Kidney (tissue), 14 donors: ENCODE data around the gene RNF150. TPM values are rescaled to one million over a fixed set of nuclear protein-coding genes. Genes with fewer than 3 reads are reported as not detected.

Experiments used
- DNase-seq, 5 donors: peaks; one replicate each; pipeline ENCODE4 v3.0.0-alpha.2; 2013 to 2020
- FAIRE-seq: peaks from 2 replicates; lab custom pipeline; 2012; peaks lifted over from hg19 to GRCh38; lab: Jason Lieb, UNC
- H3K27ac ChIP-seq, 2 donors: one replicate each; pipeline ENCODE4 v1.7.0; 2013; ENCODE audit warnings: low read depth in 2 of 2, low read length in 2 of 2, inconsistent platforms in 1 of 2
- H3K27me3 ChIP-seq: one replicate; pipeline ENCODE4 v1.7.1; 2013; ENCODE audit warnings: low read length, inconsistent platforms; ENCODE audit not compliant: control insufficient read depth, insufficient read depth
- H3K36me3 ChIP-seq, 3 donors: one replicate each; pipeline versions ENCODE4 v1.7.0 to v1.7.1; 2013; ENCODE audit warnings: low read length in 3 of 3, control low read depth in 1 of 3, inconsistent platforms in 1 of 3; ENCODE audit not compliant: insufficient read depth in 3 of 3, control insufficient read depth in 2 of 3
- H3K4me1 ChIP-seq, 3 donors: one replicate each; pipeline versions ENCODE4 v1.7.0 to v1.7.1; 2013; ENCODE audit warnings: low read length in 3 of 3, inconsistent platforms in 1 of 3, low read depth in 1 of 3; ENCODE audit not compliant: control insufficient read depth in 2 of 3, insufficient read depth in 2 of 3
- H3K4me3 ChIP-seq, 3 donors: one replicate each; pipeline versions ENCODE4 v1.7.0 to v1.8.1; 2013; ENCODE audit warnings: low read length in 3 of 3, control low read depth in 1 of 3, inconsistent platforms in 1 of 3
- H3K9ac ChIP-seq, 3 donors: one replicate each; pipeline versions ENCODE4 v1.7.0 to v1.7.1; 2013; ENCODE audit warnings: low read length in 3 of 3, control low read depth in 1 of 3, inconsistent platforms in 1 of 3
- H3K9me3 ChIP-seq, 3 donors: one replicate each; pipeline versions ENCODE4 v1.7.0 to v1.7.1; 2013; ENCODE audit warnings: low read length in 3 of 3, control low read depth in 1 of 3, inconsistent platforms in 1 of 3; ENCODE audit not compliant: control insufficient read depth in 2 of 3, insufficient read depth in 1 of 3
- intact Hi-C: fragments of 100-400 bp; cut with DNase I; formaldehyde crosslinking; loops from one replicate; pipeline ENCODE4 v1.11.1; 2022
- polyA plus RNA-seq: library from polyadenylated mRNA; stranded (reverse); fragments of 350-450 nt; fragmentation: Illumina TruSeq; extraction: RNeasy Lipid Tissue Mini Kit (QIAGEN cat#74804); gene quantifications from one replicate; pipeline ENCODE4 v1.2.3, GENCODE V29; 2014; ENCODE audit warnings: low read depth, low replicate concordance; ENCODE audit not compliant: insufficient read depth
- total RNA-seq: library from RNA; stranded (reverse); fragmentation: NEBNext Ultra II Directional; extraction: Animal tissue kit (Norgen Biotek cat#: 25700); gene quantifications from one replicate; pipeline ENCODE4 v1.2.1, GENCODE V29; 2021
- TF ChIP-seq, protein P1 (sequence below): IDR thresholded peaks from 3 replicates; pipeline ENCODE4 v1.5.1; 2012; ENCODE audit warnings: mild to moderate bottlenecking, moderate library complexity, borderline replicate concordance; ENCODE audit not compliant: insufficient read depth; ENCODE audit errors: extremely low read depth
- donor health status: control.
- donor health status: control.
- donor health status: control.
- donor health status: control.
- donor health status: control.
- donor health status: DM: yes; HTN: yes; CAD: no.
- donor health status: Normal renal cell carcinoma (clear cell type).

The RNF150 gene
- total and polyA plus RNA-seq, 2 donors from 2014 or later, result 5.0 to 34.2 TPM

DNA sequence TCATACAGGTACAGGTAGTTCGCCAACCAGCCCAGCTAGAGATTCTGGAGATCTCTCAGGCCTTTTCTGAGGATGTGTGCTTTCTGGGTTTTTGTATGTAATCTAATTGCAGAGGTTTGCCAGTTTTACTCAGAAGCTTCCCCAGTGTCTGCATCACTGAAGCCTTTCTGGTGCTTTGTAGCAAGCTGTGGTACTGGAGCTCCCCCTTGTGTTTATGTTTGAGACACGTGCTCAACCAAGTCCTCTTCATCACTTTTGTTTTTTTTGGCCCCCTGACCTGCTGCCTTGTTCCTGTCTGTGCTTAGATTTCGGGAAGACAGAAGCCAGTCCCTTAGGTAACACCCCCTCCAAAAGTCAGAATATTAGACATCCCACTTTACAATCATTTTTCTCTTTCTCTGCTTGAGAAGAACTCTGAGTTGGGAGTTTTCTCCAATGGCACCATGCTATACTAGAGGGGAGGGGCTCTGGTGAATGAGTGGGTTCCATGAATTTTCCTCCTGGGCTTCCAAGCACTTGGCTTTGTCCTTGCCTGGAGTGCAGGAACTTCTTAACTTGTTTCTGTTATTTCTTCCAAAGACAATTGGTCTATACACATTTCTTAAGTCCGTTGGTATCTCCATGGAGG is 248.7 kb downstream of the RNF150 start:
- DNase-seq (peak in 1 of 5 donors; percentile 52), FAIRE-seq (no peak)
- TF ChIP-seq, protein P1, sequence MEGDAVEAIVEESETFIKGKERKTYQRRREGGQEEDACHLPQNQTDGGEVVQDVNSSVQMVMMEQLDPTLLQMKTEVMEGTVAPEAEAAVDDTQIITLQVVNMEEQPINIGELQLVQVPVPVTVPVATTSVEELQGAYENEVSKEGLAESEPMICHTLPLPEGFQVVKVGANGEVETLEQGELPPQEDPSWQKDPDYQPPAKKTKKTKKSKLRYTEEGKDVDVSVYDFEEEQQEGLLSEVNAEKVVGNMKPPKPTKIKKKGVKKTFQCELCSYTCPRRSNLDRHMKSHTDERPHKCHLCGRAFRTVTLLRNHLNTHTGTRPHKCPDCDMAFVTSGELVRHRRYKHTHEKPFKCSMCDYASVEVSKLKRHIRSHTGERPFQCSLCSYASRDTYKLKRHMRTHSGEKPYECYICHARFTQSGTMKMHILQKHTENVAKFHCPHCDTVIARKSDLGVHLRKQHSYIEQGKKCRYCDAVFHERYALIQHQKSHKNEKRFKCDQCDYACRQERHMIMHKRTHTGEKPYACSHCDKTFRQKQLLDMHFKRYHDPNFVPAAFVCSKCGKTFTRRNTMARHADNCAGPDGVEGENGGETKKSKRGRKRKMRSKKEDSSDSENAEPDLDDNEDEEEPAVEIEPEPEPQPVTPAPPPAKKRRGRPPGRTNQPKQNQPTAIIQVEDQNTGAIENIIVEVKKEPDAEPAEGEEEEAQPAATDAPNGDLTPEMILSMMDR, result peak; percentile 66
- no peak overlapping the region for H3K9ac ChIP-seq
- intact Hi-C loops, result no loop called here
- H3K4me3 ChIP-seq, result no peak overlapping the region
- no peaks in the 10 kb centered on the region for H3K36me3 ChIP-seq
- no peaks in the 10 kb centered on the region for H3K9me3 ChIP-seq
- H3K4me1 ChIP-seq, result no peaks in the 10 kb centered on the region
- no peak overlapping the region for H3K27ac ChIP-seq
- no peaks in the 10 kb centered on the region for H3K27me3 ChIP-seq

GRCh38 chr4:140877781-140878180 is 255.5 kb downstream of the RNF150 start:
- Histone ChIP-seq H3K4me3 (no peak overlapping the region), H3K9ac (no peak overlapping the region), H3K36me3 (no peaks in the 10 kb centered on the region), H3K27me3 (no peaks in the 10 kb centered on the region), H3K27ac (no peak overlapping the region), H3K9me3 (no peaks in the 10 kb centered on the region), H3K4me1 (no peaks in the 10 kb centered on the region)
- DNase-seq, result no peak
- TF ChIP-seq, protein P1, result no peak
- FAIRE-seq, result no peak
- intact Hi-C loops, result no loop called here

- Histone ChIP-seq H3K4me3 (no peak overlapping the region), H3K9ac (no peak overlapping the region), H3K36me3 (no peaks in the 10 kb centered on the region), H3K4me1 (no peaks in the 10 kb centered on the region), H3K27ac (no peak overlapping the region), H3K9me3 (no peaks in the 10 kb centered on the region), H3K27me3 (no peaks in the 10 kb centered on the region)
- DNase-seq (no peak), FAIRE-seq (no peak)
- intact Hi-C loops, result no loop called here
- TF ChIP-seq, protein P1, result no peak
These were observed 256.5 kb downstream of the RNF150 start for GRCh38 chr4:140876615-140877364.
